CD4-positive, CD25-positive, alpha-beta regulatory T cell (primary cell): ENCODE measurements around the gene TRMT61A. TPM values are rescaled to one million over a fixed set of nuclear protein-coding genes. Genes with fewer than 3 reads are reported as not detected.
A peak's percentile ranks its signal among the peaks of the same experiment; 100 is the strongest.

Source experiments
- ATAC-seq, 2 donors: fragments of 150-1000 bp; cut with Tn5 transposase; one replicate each; pipeline ENCODE4 v1.10.0; 2021; ENCODE audit warnings: low read depth in 2 of 2, moderate number of reproducible peaks in 2 of 2, moderate library complexity in 1 of 2
- DNase-seq, 3 donors: peaks; one replicate each; pipeline versions ENCODE4 v3.0.0 to v3.0.0-alpha.2; 2012 to 2022; ENCODE audit warnings: mixed read lengths in 1 of 3
- H3K27ac ChIP-seq: one replicate; pipeline ENCODE4 v1.7.0; 2013; ENCODE audit warnings: mild to moderate bottlenecking, low read length; ENCODE audit not compliant: insufficient read depth, poor library complexity, severe bottlenecking
- H3K27me3 ChIP-seq: one replicate; pipeline ENCODE4 v1.7.0; 2013; ENCODE audit warnings: low read length; ENCODE audit not compliant: control insufficient read depth, insufficient read depth
- H3K36me3 ChIP-seq: one replicate; pipeline ENCODE4 v1.7.0; 2013; ENCODE audit warnings: mild to moderate bottlenecking, low read length, moderate library complexity; ENCODE audit not compliant: control insufficient read depth, insufficient read depth
- H3K4me1 ChIP-seq: 2 replicates; pipeline ENCODE4 v1.7.0; 2013; ENCODE audit warnings: mild to moderate bottlenecking, low read length; ENCODE audit not compliant: insufficient read depth, control insufficient read depth, poor library complexity, severe bottlenecking
- H3K4me3 ChIP-seq: one replicate; pipeline ENCODE4 v1.7.0; 2013; ENCODE audit warnings: low read depth, mild to moderate bottlenecking, low read length, moderate library complexity
- H3K9me3 ChIP-seq, 2 experiments: 1 replicate in 1 of 2; 2 replicates in 1 of 2; pipeline ENCODE4 v1.7.0; 2013; ENCODE audit warnings: low read length in 2 of 2, mild to moderate bottlenecking in 1 of 2, moderate library complexity in 1 of 2; ENCODE audit not compliant: control insufficient read depth in 2 of 2
- H3K27ac Mint-ChIP-seq, 3 donors: one replicate each; pipeline ENCODE4 v1.8.0; 2020 to 2022; ENCODE audit warnings: mild to moderate bottlenecking in 3 of 3, mixed read lengths in 3 of 3, moderate library complexity in 2 of 3
- H3K27me3 Mint-ChIP-seq: one replicate; pipeline ENCODE4 v1.8.0; 2022; ENCODE audit warnings: mild to moderate bottlenecking, mixed read lengths
- H3K36me3 Mint-ChIP-seq: one replicate; pipeline ENCODE4 v1.8.0; 2020; ENCODE audit warnings: mixed read lengths
- H3K4me1 Mint-ChIP-seq, 4 donors: one replicate each; pipeline ENCODE4 v1.8.0; 2020 to 2022; ENCODE audit warnings: mixed read lengths in 4 of 4, mild to moderate bottlenecking in 1 of 4
- H3K4me3 Mint-ChIP-seq, 4 donors: one replicate each; pipeline ENCODE4 v1.8.0; 2020 to 2022; ENCODE audit warnings: mild to moderate bottlenecking in 4 of 4, mixed read lengths in 4 of 4, moderate library complexity in 3 of 4
- H3K9me3 Mint-ChIP-seq, 7 donors: one replicate each; pipeline ENCODE4 v1.8.0; 2020 to 2022; ENCODE audit warnings: mixed read lengths in 7 of 7, mild to moderate bottlenecking in 3 of 7, moderate library complexity in 2 of 7
- polyA plus RNA-seq, 4 donors: library from polyadenylated mRNA; unstranded; fragments of 300-500 nt; fragmentation: Illumina TruSeq; gene quantifications; one replicate each; pipeline ENCODE4 v1.2.3, GENCODE V29; 2021
- total RNA-seq: library from RNA; stranded (reverse); gene quantifications from one replicate; pipeline ENCODE4 v1.2.3, GENCODE V29; 2022

TRMT61A gene
- total and polyA plus RNA-seq, 5 donors from 2014 or later: 3.7 to 9.7 (median 7.1) TPM

GRCh38 chr14:103536693-103537092, 7.7 kb downstream of the TRMT61A start:
- no peaks in the 10 kb centered on the region for H3K9me3 ChIP-seq
- H3K27ac Mint-ChIP-seq: peak overlapping the region in 1 of 3 donors; percentile 87
- H3K4me1 Mint-ChIP-seq: peaks cover 0 to under 1% (median 0%) of the 10 kb centered on the region in 4 donors
- no peaks in the 10 kb centered on the region for H3K27me3 Mint-ChIP-seq
- no peaks in the 10 kb centered on the region for H3K36me3 Mint-ChIP-seq
- no peak overlapping the region for H3K4me3 ChIP-seq
- no peaks in the 10 kb centered on the region for H3K4me1 ChIP-seq
- DNase-seq (no peak), ATAC-seq (no peak)
- no peak overlapping the region for H3K27ac ChIP-seq
- no peaks in the 10 kb centered on the region for H3K9me3 Mint-ChIP-seq
- H3K36me3 ChIP-seq: no peaks in the 10 kb centered on the region
- H3K4me3 Mint-ChIP-seq: peak overlapping the region in 1 of 4 donors; percentile 68
- H3K27me3 ChIP-seq: no peaks in the 10 kb centered on the region

- Histone ChIP-seq H3K4me1 (no peaks in the 10 kb centered on the region), H3K9me3 (no peaks in the 10 kb centered on the region), H3K27me3 (no peaks in the 10 kb centered on the region), H3K27ac (no peak overlapping the region), H3K36me3 (no peaks in the 10 kb centered on the region), H3K4me3 (no peak overlapping the region)
- Mint-ChIP-seq H3K4me1 (no peaks in the 10 kb centered on the region), H3K4me3 (peak overlapping the region in 1 of 4 donors; percentile 68), H3K27ac (peak overlapping the region in 1 of 3 donors; percentile 87), H3K36me3 (no peaks in the 10 kb centered on the region), H3K27me3 (no peaks in the 10 kb centered on the region), H3K9me3 (no peaks in the 10 kb centered on the region)
- DNase-seq (no peak), ATAC-seq (no peak)
Observed at GRCh38 chr14:103537175-103537990, 8.4 kb downstream of the TRMT61A start.

- Mint-ChIP-seq H3K27ac (no peak overlapping the region), H3K4me1 (no peaks in the 10 kb centered on the region), H3K4me3 (no peak overlapping the region), H3K27me3 (no peaks in the 10 kb centered on the region), H3K36me3 (no peaks in the 10 kb centered on the region), H3K9me3 (no peaks in the 10 kb centered on the region)
- ATAC-seq (no peak), DNase-seq (no peak)
- no peaks in the 10 kb centered on the region for H3K36me3 ChIP-seq
- no peaks in the 10 kb centered on the region for H3K9me3 ChIP-seq
- no peaks in the 10 kb centered on the region for H3K27me3 ChIP-seq
- no peaks in the 10 kb centered on the region for H3K4me1 ChIP-seq
- H3K27ac ChIP-seq: no peak overlapping the region
- no peak overlapping the region for H3K4me3 ChIP-seq
Observed at GRCh38 chr14:103538291-103539055, 9.5 kb downstream of the TRMT61A start.

- Mint-ChIP-seq H3K27ac (peak overlapping the region in 1 of 3 donors; percentile 55), H3K27me3 (no peaks in the 10 kb centered on the region), H3K36me3 (no peaks in the 10 kb centered on the region)
Observed at GRCh38 chr14:103539056-103539825, 10.2 kb downstream of the TRMT61A start.

DNA sequence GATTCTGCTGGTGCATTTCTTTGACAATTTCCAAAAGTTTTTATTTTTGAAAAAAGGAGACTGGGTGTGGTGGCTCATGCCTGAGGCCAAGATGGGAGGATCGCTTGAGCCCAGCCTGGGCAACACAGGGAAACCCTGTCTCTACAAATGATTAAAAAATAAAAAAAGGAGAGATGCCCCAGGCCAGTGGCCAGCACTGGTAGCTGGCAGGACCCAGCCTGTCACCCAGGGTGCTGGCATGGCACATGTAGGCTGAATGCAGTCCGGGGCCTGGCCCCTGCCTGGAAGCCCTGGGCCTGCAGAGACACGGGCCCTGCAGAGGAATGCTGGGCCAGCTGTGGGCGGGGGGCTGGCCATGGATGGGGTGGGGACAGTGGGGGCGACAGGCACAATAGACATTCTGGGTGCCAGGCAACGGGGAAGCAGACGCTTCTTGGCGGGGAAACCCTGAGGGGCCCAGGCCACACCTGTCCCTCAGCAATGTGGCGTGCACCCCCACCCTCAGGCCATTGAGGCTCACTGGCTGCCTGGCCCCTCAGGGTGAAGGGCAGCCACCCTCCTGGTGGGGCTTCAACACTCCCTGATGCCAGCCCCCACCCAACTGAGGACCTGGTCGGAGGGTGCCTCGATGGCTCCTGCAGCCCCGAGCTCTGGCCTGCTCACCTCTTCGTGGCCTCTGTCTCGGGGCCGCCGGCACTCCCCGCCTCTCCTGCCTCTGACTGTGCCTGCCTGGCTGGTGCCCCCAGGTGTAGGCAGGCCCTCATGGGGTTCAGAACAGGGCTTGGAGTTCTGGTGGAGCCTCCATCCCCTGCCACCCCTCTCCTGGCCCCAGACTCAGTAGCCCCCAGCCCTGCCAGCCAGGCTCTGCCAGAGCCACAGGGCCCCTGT, 12.1 kb downstream of the TRMT61A start:
- H3K4me1 Mint-ChIP-seq: no peaks in the 10 kb centered on the region
- no peaks in the 10 kb centered on the region for H3K9me3 Mint-ChIP-seq
- Histone ChIP-seq H3K27ac (no peak overlapping the region), H3K4me1 (no peaks in the 10 kb centered on the region), H3K36me3 (no peaks in the 10 kb centered on the region), H3K4me3 (no peak overlapping the region), H3K9me3 (no peaks in the 10 kb centered on the region), H3K27me3 (no peaks in the 10 kb centered on the region)
- no peak overlapping the region for H3K4me3 Mint-ChIP-seq
- no peaks in the 10 kb centered on the region for H3K36me3 Mint-ChIP-seq
- H3K27me3 Mint-ChIP-seq: no peaks in the 10 kb centered on the region
- ATAC-seq (no peak), DNase-seq (no peak)
- no peak overlapping the region for H3K27ac Mint-ChIP-seq

More at GRCh38 chr14:103539056-103539825, 10.2 kb downstream of the TRMT61A start:
- Histone ChIP-seq H3K4me3 (no peak overlapping the region), H3K9me3 (no peaks in the 10 kb centered on the region), H3K4me1 (no peaks in the 10 kb centered on the region), H3K36me3 (no peaks in the 10 kb centered on the region), H3K27me3 (no peaks in the 10 kb centered on the region), H3K27ac (no peak overlapping the region)
- ATAC-seq: no peak
- H3K4me3 Mint-ChIP-seq: peak overlapping the region in 1 of 4 donors; percentile 28
- no peaks in the 10 kb centered on the region for H3K4me1 Mint-ChIP-seq
- H3K9me3 Mint-ChIP-seq: no peaks in the 10 kb centered on the region
- no peak for DNase-seq

- no peak for ATAC-seq
- no peaks in the 10 kb centered on the region for H3K9me3 Mint-ChIP-seq
- H3K27ac Mint-ChIP-seq: no peak overlapping the region
- Histone ChIP-seq H3K4me3 (no peak overlapping the region), H3K9me3 (no peaks in the 10 kb centered on the region), H3K4me1 (no peaks in the 10 kb centered on the region), H3K27me3 (no peaks in the 10 kb centered on the region), H3K36me3 (no peaks in the 10 kb centered on the region), H3K27ac (no peak overlapping the region)
- no peaks in the 10 kb centered on the region for H3K36me3 Mint-ChIP-seq
- no peak for DNase-seq
- H3K4me3 Mint-ChIP-seq: peak overlapping the region in 1 of 4 donors; percentile 61
- H3K4me1 Mint-ChIP-seq: peaks cover 0 to 2% (median 0%) of the 10 kb centered on the region in 4 donors
- no peaks in the 10 kb centered on the region for H3K27me3 Mint-ChIP-seq
Observed at GRCh38 chr14:103541709-103542604, 13.0 kb downstream of the TRMT61A start.
